ENCODE measurements around the gene BOD1L1. TPM values are rescaled to one million over a fixed set of nuclear protein-coding genes. Genes with fewer than 3 reads are reported as not detected.

BOD1L1 gene
- total RNA-seq, 1 experiment from 2014 or later, result 18.1 TPM

DNA sequence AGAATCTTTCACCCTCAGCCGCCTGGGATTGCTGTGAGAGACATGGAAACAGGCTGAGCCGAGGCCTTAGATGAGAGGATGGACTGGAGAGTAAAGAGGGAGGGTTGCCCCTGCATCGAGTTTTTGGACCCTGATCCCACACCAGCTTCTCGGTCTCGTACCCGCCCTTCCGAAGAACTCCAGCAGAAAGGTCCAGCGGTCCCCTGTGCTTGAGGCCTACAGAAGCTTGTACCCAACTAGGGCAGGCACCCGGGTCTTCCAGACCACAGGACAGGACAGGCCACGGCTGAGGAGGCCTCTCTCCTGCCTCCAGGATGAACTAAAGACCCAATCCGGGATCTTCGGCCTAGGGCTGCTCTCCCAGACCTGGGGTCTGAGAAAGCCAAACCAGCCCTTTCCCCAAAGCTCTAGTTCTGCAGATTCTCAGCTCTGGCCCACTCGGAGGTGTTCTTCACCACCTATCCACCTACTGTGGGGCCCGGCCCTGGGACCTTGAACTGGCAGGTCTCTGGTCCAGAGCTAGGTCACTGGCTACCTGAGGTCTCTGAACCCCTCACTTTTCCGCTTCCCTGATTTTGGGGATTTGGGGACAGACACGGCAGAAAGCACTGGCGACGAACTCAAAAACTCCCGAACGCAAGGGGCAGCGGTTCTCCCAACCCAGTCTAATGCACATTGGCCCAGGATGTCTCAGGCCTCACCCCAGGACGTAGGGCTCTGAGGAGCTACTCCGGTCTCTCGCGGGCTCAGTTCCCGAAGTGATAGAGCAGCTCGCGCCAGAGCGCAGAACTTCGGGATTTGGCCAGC lies 84.3 kb downstream of the BOD1L1 start:
- TF ChIP-seq TCF7L2 (IDR thresholded peaks at IDR 0.05; ENCODE audit: low read depth, low read length) (no peak), POLR2AphosphoS5 (IDR thresholded peaks at IDR 0.05; ENCODE audit: low read depth, low read length) (no peak), REST (IDR thresholded peaks at IDR 0.05; ENCODE audit: insufficient read depth in 1 of 2, low read depth in 2 of 2, low read length in 1 of 2) (no peak), CTCF (IDR thresholded peaks at IDR 0.05) (no peak), SIN3A (IDR thresholded peaks at IDR 0.05; ENCODE audit: borderline replicate concordance, insufficient read depth, low read depth, low read length) (no peak)

DNA sequence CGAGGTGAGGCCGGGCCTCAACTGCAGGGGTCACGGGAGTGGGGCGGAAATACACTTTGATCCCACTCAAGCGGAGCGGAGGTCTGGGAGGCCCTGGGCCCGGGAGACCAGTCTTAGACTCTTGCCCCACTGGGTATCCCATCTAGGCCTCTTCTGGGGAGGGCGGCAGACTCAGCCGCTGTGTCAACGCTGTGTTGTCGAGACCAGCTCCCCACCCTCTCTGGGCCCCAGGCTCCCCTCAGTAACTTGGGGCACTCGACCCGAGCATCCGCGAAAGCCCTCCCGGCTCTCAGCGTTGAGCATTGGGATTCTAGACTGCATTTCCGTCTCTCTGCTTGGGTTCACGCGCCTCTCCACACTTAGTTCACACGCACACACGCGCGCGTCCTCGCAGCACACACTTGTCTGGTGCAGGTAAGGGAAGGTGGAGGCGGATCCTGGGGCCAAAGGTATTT lies 84.9 kb downstream of the BOD1L1 start:
- DNase-seq (ENCODE audit: low read depth, low spot score) (no peak), ATAC-seq (no peak)
- POLR2A ChIA-PET, result no interaction called here
- no peak overlapping the region for H3K27ac ChIP-seq (ENCODE audit: low read length)
- no peaks in the 10 kb centered on the region for H3K27me3 ChIP-seq (ENCODE audit: control insufficient read depth, insufficient read depth, low read length)
- CTCF ChIA-PET, result no interaction called here
- no peak for TF ChIP-seq SIN3A (IDR thresholded peaks at IDR 0.05; ENCODE audit: borderline replicate concordance, insufficient read depth, low read depth, low read length)
- no peak for TF ChIP-seq TCF7L2 (IDR thresholded peaks at IDR 0.05; ENCODE audit: low read depth, low read length)
- TF ChIP-seq REST (IDR thresholded peaks at IDR 0.05; ENCODE audit: insufficient read depth in 1 of 2, low read depth in 2 of 2, low read length in 1 of 2), result no peak
- no peak for TF ChIP-seq CTCF (IDR thresholded peaks at IDR 0.05)
- TF ChIP-seq POLR2AphosphoS5 (IDR thresholded peaks at IDR 0.05; ENCODE audit: low read depth, low read length), result no peak
- H3K36me3 ChIP-seq (ENCODE audit: control insufficient read depth, insufficient read depth, low read length), result no peaks in the 10 kb centered on the region
- BruUV-seq (replicated peaks), result no TSS peak
- H3K9me3 ChIP-seq (ENCODE audit: control insufficient read depth, insufficient read depth, low read depth, low read length), result no peaks in the 10 kb centered on the region
- in situ Hi-C loops (cut with HindIII; ENCODE audit: low pct_unique_long_range_greater_than_20kb, low sequenced_read_pairs), result no loop called here
- H3K4me3 ChIP-seq (ENCODE audit: low read depth in 2 of 2, low read length in 2 of 2), result no peak overlapping the region
- intact Hi-C loops (cut with micrococcal nuclease; ENCODE audit: unreplicated experiment), result loop anchor here (10.0 kb wide), 1 partner anchor 158 kb away; no protein-coding TSS in a partner anchor
- H3K4me1 ChIP-seq (ENCODE audit: control insufficient read depth, insufficient read depth, low read length), result no peaks in the 10 kb centered on the region

More for the DNA sequence above, 84.3 kb downstream of the BOD1L1 start:
- Histone ChIP-seq H3K27ac (ENCODE audit: low read length) (no peak overlapping the region), H3K36me3 (ENCODE audit: control insufficient read depth, insufficient read depth, low read length) (no peaks in the 10 kb centered on the region), H3K9me3 (ENCODE audit: control insufficient read depth, insufficient read depth, low read depth, low read length) (no peaks in the 10 kb centered on the region), H3K4me1 (ENCODE audit: control insufficient read depth, insufficient read depth, low read length) (no peaks in the 10 kb centered on the region), H3K27me3 (ENCODE audit: control insufficient read depth, insufficient read depth, low read length) (0 out of 2 replicates have a peak, but pooled peaks cover under 1% of the 10 kb centered on the region), H3K4me3 (ENCODE audit: low read depth in 2 of 2, low read length in 2 of 2) (no peak overlapping the region)
- DNase-seq (ENCODE audit: low read depth, low spot score) (no peak), ATAC-seq (no peak)
- in situ Hi-C loops (cut with HindIII; ENCODE audit: low pct_unique_long_range_greater_than_20kb, low sequenced_read_pairs) (no loop called here), intact Hi-C loops (cut with micrococcal nuclease; ENCODE audit: unreplicated experiment) (loop anchor here (10.0 kb wide), 1 partner anchor 158 kb away; no protein-coding TSS in a partner anchor)
- ChIA-PET POLR2A (no interaction called here), CTCF (no interaction called here)
- no TSS peak for BruUV-seq (replicated peaks)
